ENCODE data around the gene HIVEP2. TPM values are rescaled to one million over a fixed set of nuclear protein-coding genes. Genes with fewer than 3 reads are reported as not detected.

HIVEP2 gene
- total and polyA plus RNA-seq, 2 donors from 2014 or later = 2.4 to 26.0 TPM

- Histone ChIP-seq H3K4me1 (ENCODE audit: control insufficient read depth in 2 of 3, insufficient read depth in 2 of 3, low read depth in 1 of 3, low read length in 3 of 3) (no peaks in the 10 kb centered on the region), H3K36me3 (ENCODE audit: control insufficient read depth in 2 of 3, insufficient read depth in 3 of 3, low read length in 3 of 3) (peaks cover 5 to 19% (median 18%) of the 10 kb centered on the region in 3 donors), H3K9ac (ENCODE audit: low read length in 3 of 3) (no peak overlapping the region), H3K4me3 (ENCODE audit: low read length in 3 of 3) (no peak overlapping the region), H3K27ac (ENCODE audit: low read depth in 2 of 2, low read length in 2 of 2) (no peak overlapping the region), H3K9me3 (ENCODE audit: control insufficient read depth in 2 of 3, insufficient read depth in 1 of 3, low read length in 3 of 3) (no peaks in the 10 kb centered on the region), H3K27me3 (ENCODE audit: control insufficient read depth, insufficient read depth, low read length) (no peaks in the 10 kb centered on the region)
- DNase-seq (no peak), FAIRE-seq (no peak)
- intact Hi-C loops (cut with DNase I) = no loop called here
- TF ChIP-seq CTCF (IDR thresholded peaks at IDR 0.05; ENCODE audit: borderline replicate concordance, extremely low read depth, insufficient read depth) = no peak
Observed at GRCh38 chr6:142773859-142774648, 170.9 kb downstream of the HIVEP2 start.

- no peak for TF ChIP-seq CTCF (IDR thresholded peaks at IDR 0.05; ENCODE audit: borderline replicate concordance, extremely low read depth, insufficient read depth)
- intact Hi-C loops (cut with DNase I) = no loop called here
- no peaks in the 10 kb centered on the region for H3K4me1 ChIP-seq (ENCODE audit: control insufficient read depth in 2 of 3, insufficient read depth in 2 of 3, low read depth in 1 of 3, low read length in 3 of 3)
- no peaks in the 10 kb centered on the region for H3K9me3 ChIP-seq (ENCODE audit: control insufficient read depth in 2 of 3, insufficient read depth in 1 of 3, low read length in 3 of 3)
- H3K36me3 ChIP-seq (ENCODE audit: control insufficient read depth in 2 of 3, insufficient read depth in 3 of 3, low read length in 3 of 3) = peaks cover 5 to 19% (median 18%) of the 10 kb centered on the region in 3 donors
- no peaks in the 10 kb centered on the region for H3K27me3 ChIP-seq (ENCODE audit: control insufficient read depth, insufficient read depth, low read length)
- no peak overlapping the region for H3K9ac ChIP-seq (ENCODE audit: low read length in 3 of 3)
- H3K4me3 ChIP-seq (ENCODE audit: low read length in 3 of 3) = no peak overlapping the region
- FAIRE-seq = no peak
- no peak for DNase-seq
- H3K27ac ChIP-seq (ENCODE audit: low read depth in 2 of 2, low read length in 2 of 2) = no peak overlapping the region
Observed at GRCh38 chr6:142773324-142773723, 171.7 kb downstream of the HIVEP2 start.

- DNase-seq = no peak
- no peaks in the 10 kb centered on the region for H3K4me1 ChIP-seq (ENCODE audit: control insufficient read depth in 2 of 3, insufficient read depth in 2 of 3, low read depth in 1 of 3, low read length in 3 of 3)
- no peaks in the 10 kb centered on the region for H3K9me3 ChIP-seq (ENCODE audit: control insufficient read depth in 2 of 3, insufficient read depth in 1 of 3, low read length in 3 of 3)
- H3K9ac ChIP-seq (ENCODE audit: low read length in 3 of 3) = no peak overlapping the region
- TF ChIP-seq CTCF (IDR thresholded peaks at IDR 0.05; ENCODE audit: borderline replicate concordance, extremely low read depth, insufficient read depth) = no peak
- no peaks in the 10 kb centered on the region for H3K27me3 ChIP-seq (ENCODE audit: control insufficient read depth, insufficient read depth, low read length)
- no peak overlapping the region for H3K4me3 ChIP-seq (ENCODE audit: low read length in 3 of 3)
- peaks cover 5 to 22% (median 18%) of the 10 kb centered on the region in 3 donors for H3K36me3 ChIP-seq (ENCODE audit: control insufficient read depth in 2 of 3, insufficient read depth in 3 of 3, low read length in 3 of 3)
- intact Hi-C loops (cut with DNase I) = no loop called here
- FAIRE-seq = no peak
- no peak overlapping the region for H3K27ac ChIP-seq (ENCODE audit: low read depth in 2 of 2, low read length in 2 of 2)
Observed at GRCh38 chr6:142771162-142771561, 173.8 kb downstream of the HIVEP2 start.
